ENCODE data around the gene CCDC85C. TPM values are rescaled to one million over a fixed set of nuclear protein-coding genes. Genes with fewer than 3 reads are reported as not detected.

CCDC85C gene
- total and polyA plus RNA-seq, 2 of the 4 experiments (the other 2 are of a cell fraction), result 16.0 to 19.0 TPM

- Histone ChIP-seq H3K9ac (ENCODE audit: low read depth, low read length) (no peak overlapping the region), H2AFZ (replicated peaks; ENCODE audit: low read length, poor library complexity) (peak overlapping the region; percentile 15), H4K20me1 (ENCODE audit: insufficient read depth, low read length) (peaks cover 45% of the 10 kb centered on the region), H3K79me1 (ENCODE audit: low read depth in 1 of 2, low read length in 2 of 2) (peaks cover 26 to 91% of the 10 kb centered on the region in 2 experiments; a peak in 3 of 4 replicates), H2BK15ac (ENCODE audit: low read depth, low read length) (peak overlapping the region; percentile 66; the same call in 1 of the 3 replicates), H2BK20ac (ENCODE audit: low read depth, low read length) (no peak overlapping the region), H3K14ac (replicated peaks; ENCODE audit: low read depth, low read length) (peak overlapping the region; percentile 65; the same call in 1 of the 2 replicates), H3K4me2 (ENCODE audit: low read depth, low read length) (no peak overlapping the region), H3K9me3 (ENCODE audit: control insufficient read depth, insufficient read depth, low read length) (no peaks in the 10 kb centered on the region), H2BK5ac (ENCODE audit: low read depth, low read length, poor library complexity, severe bottlenecking) (no peak overlapping the region), H3K9me1 (ENCODE audit: insufficient read depth, low read length) (peaks cover 36% of the 10 kb centered on the region), H2BK120ac (ENCODE audit: low read depth, low read length) (peak overlapping the region; percentile 32; the same call in 1 of the 2 replicates), H2AK5ac (ENCODE audit: low read depth, low read length) (peak overlapping the region; percentile 83), H4K5ac (ENCODE audit: low read depth, low read length) (no peak overlapping the region), H3K4ac (ENCODE audit: low read depth, low read length) (peak overlapping the region; percentile 46), H4K8ac (ENCODE audit: low read depth in 2 of 2, low read length in 2 of 2) (no peak overlapping the region), H4K91ac (ENCODE audit: insufficient read depth, low read depth, low read length) (peak overlapping the region; percentile 45), H3K4me1 (ENCODE audit: control insufficient read depth, insufficient read depth, low read length) (peaks cover 59% of the 10 kb centered on the region), H3K27ac (ENCODE audit: insufficient read depth, low read length) (no peak overlapping the region), H3K18ac (ENCODE audit: low read depth, low read length) (no peak overlapping the region), H3K4me3 (ENCODE audit: insufficient read depth, low read depth, low read length) (no peak overlapping the region), H3K23ac (ENCODE audit: low read depth, low read length) (no peak overlapping the region), H3K56ac (ENCODE audit: extremely low read depth, insufficient read depth, low read length) (no peak overlapping the region), H3K36me3 (ENCODE audit: control insufficient read depth, insufficient read depth, low read length) (no peaks in the 10 kb centered on the region), H2AK9ac (replicated peaks; ENCODE audit: low read depth, low read length, poor library complexity) (peak overlapping the region; percentile 93), H3K27me3 (ENCODE audit: control insufficient read depth, insufficient read depth, low read length) (no peaks in the 10 kb centered on the region)
- CTCF ChIA-PET, result no interaction called here
- POLR2A ChIA-PET (ENCODE audit: unreplicated experiment), result no interaction called here
- ATAC-seq (ENCODE audit: low read depth) (no peak), DNase-seq (no peak)
- WGBS, 2 experiments (ENCODE audit: extremely low coverage in 2 of 2, insufficient read length in 1 of 2), result 71% methylated on average over 7 of the region's 18 CpGs; no CpG with 5 or more reads in 1 of the 2 experiments
- intact Hi-C loops (cut with micrococcal nuclease) (no loop called here), dilution Hi-C loops (cut with HindIII; ENCODE audit: low sequenced_read_pairs, unreplicated experiment) (no loop called here), in situ Hi-C loops (cut with MboI; ENCODE audit: low sequenced_read_pairs) (no loop called here)
- BruUV-seq (replicated peaks), result no TSS peak
- TF ChIP-seq RAD21 (IDR thresholded peaks at IDR 0.05; ENCODE audit: low read length) (no peak), NFE2L2 (IDR thresholded peaks at IDR 0.05; ENCODE audit: low read depth, low read length) (no peak), CTCF (conservative IDR thresholded peaks at IDR 0.05; ENCODE audit: low read depth, low read length) (no peak), RCOR1 (IDR thresholded peaks at IDR 0.05; ENCODE audit: insufficient replicate concordance, low read length) (no peak), CEBPB (IDR thresholded peaks at IDR 0.05; ENCODE audit: low read depth, low read length) (no peak), FOS (IDR thresholded peaks at IDR 0.05; ENCODE audit: low read depth, low read length) (no peak), CHD1 (IDR thresholded peaks at IDR 0.05; ENCODE audit: low read depth, low read length) (no peak), ELK1 (IDR thresholded peaks at IDR 0.05; ENCODE audit: borderline replicate concordance, low read depth, low read length) (no peak), MXI1 (IDR thresholded peaks at IDR 0.05; ENCODE audit: borderline replicate concordance, low read depth, low read length) (no peak), USF2 (IDR thresholded peaks at IDR 0.05; ENCODE audit: low read depth, low read length) (no peak), POLR2A (IDR thresholded peaks at IDR 0.05; ENCODE audit: low read depth, low read length) (no peak), MAZ (IDR thresholded peaks at IDR 0.05; ENCODE audit: borderline replicate concordance, low read depth, low read length) (no peak), SMC3 (IDR thresholded peaks at IDR 0.05; ENCODE audit: low read depth, low read length) (no peak), RFX5 (IDR thresholded peaks at IDR 0.05; ENCODE audit: low read depth, low read length) (no peak), MAFK (IDR thresholded peaks at IDR 0.05; ENCODE audit: low read depth, low read length) (no peak)
Observed at GRCh38 chr14:99572173-99572999, 31.6 kb downstream of the CCDC85C start.
